Eye (tissue), 1 donor: ENCODE data around the gene PTGR3.
"Not testable (repeated sequence)": the region's sequence is repeated elsewhere in the genome, so short reads cannot be mapped to it uniquely, and the experiment has no call there.

Source experiments
- DNase-seq: peaks from one replicate; pipeline ENCODE4 v3.0.0-alpha.2; 2015

Gene PTGR3

GRCh38 chr18:75202696-75203365, 6.1 kb downstream of the PTGR3 start:
- no peak for DNase-seq

GRCh38 chr18:75201282-75202270, 7.4 kb downstream of the PTGR3 start:
- DNase-seq, result no peak

DNA sequence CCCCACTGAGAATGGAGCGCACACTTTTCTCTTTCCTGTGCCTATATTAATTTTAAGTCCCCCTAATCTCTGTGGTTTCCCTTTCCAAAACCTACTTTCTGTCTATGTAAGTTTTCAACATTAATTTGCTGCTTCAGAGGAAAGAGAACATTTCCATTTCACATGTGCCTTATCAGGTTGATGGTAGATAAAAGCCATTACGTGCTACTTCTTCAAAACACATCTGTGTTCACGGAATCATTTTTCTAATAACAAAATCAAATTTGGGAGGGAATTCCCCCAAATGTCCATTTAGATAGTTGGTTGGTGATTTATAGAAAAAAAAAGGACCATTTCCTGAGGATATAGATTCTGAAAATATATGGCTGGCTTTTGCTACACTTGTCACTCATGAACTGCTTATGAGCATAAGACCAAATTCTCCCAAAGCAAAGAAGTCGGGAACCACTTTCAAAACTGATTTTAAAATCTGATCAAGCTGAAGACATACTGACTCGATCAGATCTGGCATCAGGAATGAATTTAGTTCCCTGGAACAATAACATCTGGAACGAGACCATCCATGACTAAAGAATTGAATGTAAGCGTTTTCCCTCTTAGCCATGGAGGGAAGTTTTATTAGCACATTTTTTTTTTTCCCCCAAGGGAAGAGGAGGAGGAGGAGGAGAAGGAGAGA, 8.2 kb downstream of the PTGR3 start:
- peak; percentile 70 for DNase-seq

DNA sequence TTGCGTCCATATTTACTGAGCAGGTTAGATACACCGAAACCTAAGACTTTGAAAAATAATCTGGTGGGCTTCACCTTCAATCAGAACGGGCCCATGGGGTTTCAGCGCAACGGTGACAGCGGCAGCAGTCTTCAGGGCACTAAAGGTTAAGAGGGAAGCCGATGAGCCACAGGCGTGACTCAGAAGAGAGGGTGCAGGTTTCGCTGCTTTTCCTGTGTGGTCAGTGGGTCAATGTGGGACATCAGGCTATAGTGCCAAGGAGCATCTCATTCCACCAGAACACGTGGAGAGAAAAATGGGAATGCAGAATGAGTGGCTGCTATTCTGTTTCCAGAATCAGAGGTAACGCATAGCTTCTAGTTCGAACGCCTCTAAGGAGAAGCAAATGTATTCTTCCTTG, 8.9 kb downstream of the PTGR3 start:
- no peak for DNase-seq

GRCh38 chr18:75199327-75199726, 9.6 kb downstream of the PTGR3 start:
- DNase-seq, result no peak

- DNase-seq, result no peak
Observed at GRCh38 chr18:75198036-75198435, 10.9 kb downstream of the PTGR3 start.

DNA sequence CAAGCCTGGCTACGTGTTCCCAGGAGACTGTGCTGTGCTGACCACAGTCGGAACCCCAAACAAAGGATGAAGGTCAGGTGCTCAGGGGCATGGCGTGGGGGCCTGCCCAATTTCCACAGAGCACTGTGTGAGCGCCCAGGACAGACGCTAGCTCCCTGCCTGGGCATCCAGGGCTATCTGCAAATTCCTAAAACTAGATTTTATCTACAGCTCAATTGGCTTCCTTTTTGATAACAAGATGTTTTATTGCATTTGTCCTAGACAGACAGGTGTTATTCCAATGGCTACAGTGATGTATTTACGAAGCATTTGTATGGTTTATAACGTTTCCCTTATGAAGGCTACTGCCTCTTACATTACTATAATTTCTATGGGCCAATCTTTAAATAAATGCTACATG, 16.0 kb downstream of the PTGR3 start:
- DNase-seq, result no peak

GRCh38 chr18:75189696-75190095, 19.2 kb downstream of the PTGR3 start:
- DNase-seq, result no peak

GRCh38 chr18:75187702-75188101, 21.2 kb downstream of the PTGR3 start:
- DNase-seq, result not testable (repeated sequence)

- DNase-seq, result no peak
Observed at GRCh38 chr18:75185460-75185859, 23.5 kb downstream of the PTGR3 start.

GRCh38 chr18:75183973-75184493, 24.9 kb downstream of the PTGR3 start:
- no peak for DNase-seq

- no peak for DNase-seq
Observed at GRCh38 chr18:75183524-75183923, 25.4 kb downstream of the PTGR3 start.

- no peak for DNase-seq
Observed at GRCh38 chr18:75179819-75180600, 28.9 kb downstream of the PTGR3 start.

DNA sequence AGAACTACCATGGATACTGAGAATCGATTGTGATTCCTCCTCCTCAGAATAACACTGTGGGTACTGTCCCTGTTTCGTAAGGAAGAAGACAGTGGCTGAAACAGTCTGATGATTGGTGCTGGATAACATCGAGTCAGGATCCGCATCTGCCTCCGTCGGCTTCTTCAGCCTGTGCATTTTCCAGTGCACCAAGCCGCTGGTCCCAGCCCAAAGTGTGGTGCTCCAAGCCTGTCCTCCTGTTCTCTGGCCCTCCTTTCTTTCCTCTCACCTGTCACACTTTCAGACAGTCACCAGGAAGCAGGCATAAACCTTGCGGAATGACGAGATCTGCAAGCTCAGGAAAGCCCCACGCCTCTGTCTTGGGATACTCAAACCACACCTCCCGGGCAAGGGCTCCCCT, 30.6 kb downstream of the PTGR3 start:
- no peak for DNase-seq

DNA sequence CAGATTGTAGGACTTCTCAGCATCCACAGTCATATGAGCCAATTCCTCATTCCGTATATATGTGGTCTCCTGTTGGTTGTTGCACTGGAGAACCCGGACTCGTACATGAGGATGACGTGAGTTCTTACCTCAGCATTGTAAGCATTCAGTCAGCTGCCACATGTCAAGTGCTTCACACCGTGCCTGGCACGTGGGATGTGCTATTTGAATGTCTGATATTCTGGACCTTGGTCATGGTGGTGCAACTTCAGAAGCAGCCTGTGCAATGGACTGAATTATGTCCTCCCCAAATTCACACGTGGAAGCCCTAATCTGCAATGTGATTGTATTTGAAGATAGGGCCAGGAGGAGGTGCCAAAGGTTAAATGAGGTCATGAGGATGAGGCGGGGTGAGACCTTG, 32.1 kb downstream of the PTGR3 start:
- no peak for DNase-seq

DNA sequence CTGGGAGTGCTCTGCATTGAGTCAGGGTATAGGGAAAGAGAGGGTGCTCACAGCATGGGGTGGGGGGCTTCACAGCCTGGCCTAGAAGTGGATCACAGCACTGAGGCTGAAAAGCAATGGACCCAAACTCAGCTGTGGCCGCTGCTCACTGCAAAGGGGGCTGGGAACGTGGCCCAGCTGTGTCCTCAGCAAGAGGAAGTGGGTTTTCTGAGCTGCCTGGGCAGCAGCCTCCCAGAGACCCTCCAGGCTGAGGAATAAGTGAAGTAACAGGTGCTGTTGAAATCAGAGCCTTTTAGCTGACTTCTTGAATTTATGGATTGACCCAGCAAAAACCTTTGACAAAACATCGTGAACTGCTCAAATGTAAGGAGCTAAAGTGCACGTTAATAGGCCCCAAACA, 35.2 kb downstream of the PTGR3 start:
- no peak for DNase-seq

- DNase-seq, result no peak
Observed at GRCh38 chr18:75173125-75173432, 35.9 kb downstream of the PTGR3 start.

DNA sequence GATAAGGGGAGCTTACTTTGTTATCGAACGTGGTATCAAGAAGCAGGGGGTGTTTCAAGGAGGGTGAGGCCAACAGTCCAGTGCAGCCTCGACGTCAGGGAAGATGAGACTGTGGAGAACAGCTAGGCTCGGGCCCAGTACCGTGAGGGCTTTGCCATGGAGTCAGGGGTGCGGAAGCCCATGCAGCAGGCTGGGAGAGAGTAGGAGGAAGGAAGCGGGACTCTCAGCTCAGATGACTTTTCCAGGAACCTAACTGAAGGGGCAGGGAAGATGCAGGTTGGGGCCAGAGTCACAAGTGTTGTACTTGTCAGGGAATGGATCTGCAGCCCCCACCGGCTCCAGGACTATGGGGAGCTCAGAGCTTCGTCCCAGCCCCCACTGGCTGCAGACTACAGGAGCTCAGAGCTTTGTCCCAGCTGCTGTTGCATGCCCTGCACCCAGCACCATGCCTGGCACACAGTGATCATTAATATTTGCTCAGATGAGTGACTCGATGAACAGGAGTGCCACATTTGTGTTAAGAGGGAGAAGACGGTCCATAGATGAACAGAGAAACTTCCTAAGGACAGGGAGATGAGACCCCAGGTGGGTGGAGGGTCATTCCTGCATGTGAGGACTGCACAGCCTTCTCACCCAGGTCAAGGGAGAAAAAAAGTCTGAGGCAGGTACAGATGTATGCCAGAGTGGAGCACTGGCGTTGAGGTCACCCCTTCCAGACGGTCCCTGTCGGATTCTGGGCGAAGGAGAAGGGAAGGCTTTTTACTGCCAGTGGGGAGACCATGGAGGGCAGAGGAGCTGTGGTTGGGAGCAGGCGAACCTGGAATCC, 36.4 kb downstream of the PTGR3 start:
- DNase-seq, result no peak

DNA sequence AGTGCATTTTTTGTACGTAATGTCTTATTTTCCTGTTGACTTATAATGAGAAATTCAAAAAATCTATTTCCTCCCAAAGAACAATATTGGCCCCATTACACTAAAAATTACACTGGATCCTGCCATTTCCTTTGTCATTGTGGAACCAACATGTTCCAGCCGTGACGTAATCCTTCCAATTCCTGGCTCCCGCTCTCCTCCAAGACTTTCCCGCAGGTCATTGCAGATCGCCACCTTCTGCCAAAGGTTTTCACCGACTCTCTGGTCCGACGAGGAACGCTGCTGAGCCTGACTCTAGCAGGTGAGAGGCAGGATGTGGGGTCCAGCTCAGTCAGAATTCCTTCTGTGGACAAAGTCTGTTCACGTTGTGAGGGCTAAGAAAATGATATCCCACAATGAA, 38.0 kb downstream of the PTGR3 start:
- DNase-seq, result no peak

- no peak for DNase-seq
Observed at GRCh38 chr18:75170022-75170789, 38.7 kb downstream of the PTGR3 start.

GRCh38 chr18:75169411-75169810, 39.5 kb downstream of the PTGR3 start:
- peak; percentile 79 for DNase-seq
